ENCODE measurements around the gene SEMA5A.

GRCh38 chr5:9347032-9347431, 198.8 kb downstream of the SEMA5A start:
- TF ChIP-seq TBL1XR1 (IDR thresholded peaks at IDR 0.05; ENCODE audit: borderline replicate concordance, low read length, partially characterized antibody) (no peak), BCL6 (CRISPR knock-in tag; IDR thresholded peaks at IDR 0.05) (no peak), TCF7 (IDR thresholded peaks at IDR 0.05; ENCODE audit: low read depth) (no peak), E2F5 (CRISPR knock-in tag; conservative IDR thresholded peaks at IDR 0.05) (no peak), POLR2A (IDR thresholded peaks at IDR 0.05; ENCODE audit: insufficient read depth in 1 of 2, low read depth in 2 of 2, low read length in 2 of 2) (no peak)
